Heart right ventricle (tissue), 16 donors: Measurements from ENCODE around the gene DNAH1. TPM values are rescaled to one million over a fixed set of nuclear protein-coding genes. Genes with fewer than 3 reads are reported as not detected.

Experiments
- ATAC-seq, 8 donors: fragments of 200-7000 bp; cut with Tn5 transposase; one replicate each; pipeline ENCODE4 v1.9.1; 2020; ENCODE audit warnings: mild to moderate bottlenecking in 8 of 8, moderate library complexity in 8 of 8, moderate number of reproducible peaks in 1 of 8
- DNase-seq, 2 donors: peaks; one replicate each; pipeline ENCODE4 v3.0.0-alpha.2; 2020
- H3K27ac ChIP-seq, 10 donors: fragments of 200-600 bp; sonication (generic) in 2 of 10; one replicate each; pipeline versions ENCODE4 v1.5.0 to v1.8.0; 2020 to 2022; ENCODE audit warnings: mild to moderate bottlenecking in 3 of 10
- H3K27me3 ChIP-seq, 7 donors: fragments of 200-600 bp; one replicate each; pipeline ENCODE4 v1.8.0; 2021 to 2022; ENCODE audit warnings: mild to moderate bottlenecking in 2 of 7
- H3K36me3 ChIP-seq, 9 donors: fragments of 200-600 bp; sonication (generic) in 1 of 9; one replicate each; pipeline versions ENCODE4 v1.5.0 to v1.8.0; 2020 to 2022; ENCODE audit warnings: mild to moderate bottlenecking in 2 of 9
- H3K4me1 ChIP-seq, 9 donors: fragments of 200-600 bp; sonication (generic) in 1 of 9; one replicate each; pipeline versions ENCODE4 v1.5.0 to v1.8.0; 2020 to 2022; ENCODE audit warnings: mild to moderate bottlenecking in 4 of 9
- H3K4me3 ChIP-seq, 10 donors: fragments of 200-600 bp; sonication (generic) in 2 of 10; one replicate each; pipeline versions ENCODE4 v1.5.0 to v1.8.0; 2020 to 2022; ENCODE audit warnings: mild to moderate bottlenecking in 7 of 10, moderate library complexity in 2 of 10
- H3K9me3 ChIP-seq, 11 donors: fragments of 200-600 bp in 10 of 11; sonication (generic) in 2 of 11; one replicate each; pipeline versions ENCODE4 v1.5.0 to v1.8.0; 2013 to 2022; ENCODE audit warnings: mild to moderate bottlenecking in 2 of 11, control low read depth in 1 of 11, moderate library complexity in 1 of 11
- CTCF ChIP-seq, 9 donors: fragments of 200-600 bp; sonication (generic) in 2 of 9; IDR thresholded peaks; one replicate each; pipeline versions ENCODE4 v1.5.0 to v1.8.0; 2021 to 2022; ENCODE audit warnings: antibody characterized with exemption in 9 of 9, mild to moderate bottlenecking in 5 of 9, moderate library complexity in 1 of 9
- WGBS, 2 donors: extraction: QIAGEN DNeasy Blood & Tissue Kit; methylation state at CpG; one replicate each; pipeline ENCODE4 v1.1.7; 2013; ENCODE audit warnings: inconsistent platforms in 1 of 2; 5-methylcytosine and 5-hydroxymethylcytosine counted together
- intact Hi-C, 10 donors: fragments of 100-400 bp; cut with DNase I; formaldehyde crosslinking; loops; one replicate each; pipeline versions ENCODE4 v1.11.1 to v1.14.2; 2022
- polyA plus RNA-seq, 2 donors: library from polyadenylated mRNA; stranded (reverse); fragments of 200-250 nt; gene quantifications; one replicate each; pipeline ENCODE4 v1.2.3, GENCODE V29; 2013
- total RNA-seq, 10 donors: library from RNA; stranded (reverse); fragmentation: NEBNext Ultra II Directional in 3 of 10; extraction: Animal tissue kit (Norgen Biotek cat#: 25700) in 3 of 10; gene quantifications; one replicate each; pipeline versions ENCODE4 v1.2.1 to v1.2.4, GENCODE V29; 2021 to 2023
- donor health status: Arrhythmogenic right ventricular cardiomyopathy.
- donor health status: ischemic (EF 13 %, LVEDD 7.1; RV severe dilation, severe dysfunction).
- donor health status: healthy with polysubstance abuse.
- donor health status: DM: no; HTN: yes; CAD: no.
- donor health status: DM: no; HTN: no; CAD: no.
- donor health status: ischemic (EF 25% LVEDD 6.9; RV normal size, moderate dysfunction).
- donor health status: ischemic (EF 25% LVEDD 5.7; RV mildly dilated, moderate dysfunction).
- donor health status: healthy.
- donor health status: DM: yes; HTN: yes; CAD: no.
- donor health status: Ischemic cardiomyopathy.
- donor health status: ischemic (EF 35%, LVEDD 5.7; RV mildly dilated, moderate dysfunction).
- donor health status: nonischemic (EF 11% LVEDD 7.7; RV severe dilation, severe dysfunction).
- donor health status: DM: yes; HTN: yes; CAD: no.
- donor health status: PGD.
- donor health status: ischemic (EF 29% LVEDD 5.4; RV normal size, mild dysfunction).
- donor health status: nonischemic (EF 23%, LVEDD 6.1; RV moderate dilation, normal function).

DNAH1 gene
- total and polyA plus RNA-seq, 12 donors = 0.99 to 6.4 (median 2.8) TPM

GRCh38 chr3:52351762-52352368, 35.7 kb downstream of the DNAH1 start:
- 94 to 96% methylated on average over 13 of the region's 13 CpGs for WGBS, 2 donors
- ATAC-seq (no peak), DNase-seq (no peak)
- peaks cover 0 to 11% (median 3%) of the 10 kb centered on the region in 9 donors for H3K4me1 ChIP-seq
- H3K36me3 ChIP-seq = peaks cover 0 to 96% (median 0%) of the 10 kb centered on the region in 9 donors
- H3K27ac ChIP-seq = no peak overlapping the region
- H3K4me3 ChIP-seq = no peak overlapping the region
- intact Hi-C loops = no loop called here
- H3K27me3 ChIP-seq = no peaks in the 10 kb centered on the region
- H3K9me3 ChIP-seq = no peaks in the 10 kb centered on the region
- no peak for TF ChIP-seq CTCF (IDR thresholded peaks at IDR 0.05)

- DNase-seq = no peak
Measured at GRCh38 chr3:52352566-52352965, 36.4 kb downstream of the DNAH1 start.

GRCh38 chr3:52353291-52353855, 37.3 kb downstream of the DNAH1 start:
- no peak for ATAC-seq
- DNase-seq = no peak
- WGBS, 2 donors = 93% methylated on average over 16 of the region's 16 CpGs

More at GRCh38 chr3:52352566-52352965, 36.4 kb downstream of the DNAH1 start:
- WGBS, 2 donors = 97 to 98% methylated on average over 9 of the region's 9 CpGs
- H3K4me3 ChIP-seq = no peak overlapping the region
- TF ChIP-seq CTCF (IDR thresholded peaks at IDR 0.05) = no peak
- H3K36me3 ChIP-seq = peaks cover 0 to 99% (median 0%) of the 10 kb centered on the region in 9 donors
- no peaks in the 10 kb centered on the region for H3K27me3 ChIP-seq
- no peak for ATAC-seq
- intact Hi-C loops = no loop called here
- H3K9me3 ChIP-seq = no peaks in the 10 kb centered on the region
- H3K27ac ChIP-seq = no peak overlapping the region
- H3K4me1 ChIP-seq = peaks cover 0 to 4% (median 0%) of the 10 kb centered on the region in 9 donors

GRCh38 chr3:52354676-52355075, 38.6 kb downstream of the DNAH1 start:
- Histone ChIP-seq H3K36me3 (peaks cover 0 to 99% (median 9%) of the 10 kb centered on the region in 9 donors), H3K9me3 (no peaks in the 10 kb centered on the region), H3K27me3 (no peaks in the 10 kb centered on the region), H3K27ac (no peak overlapping the region), H3K4me3 (no peak overlapping the region), H3K4me1 (no peaks in the 10 kb centered on the region)
- WGBS, 2 donors = 90 to 91% methylated on average over 12 of the region's 12 CpGs
- DNase-seq = no peak
- ATAC-seq = no peak
- intact Hi-C loops = no loop called here
- no peak for TF ChIP-seq CTCF (IDR thresholded peaks at IDR 0.05)

More at GRCh38 chr3:52353291-52353855, 37.3 kb downstream of the DNAH1 start:
- Histone ChIP-seq H3K36me3 (peaks cover 0 to 99% (median 6%) of the 10 kb centered on the region in 9 donors), H3K9me3 (no peaks in the 10 kb centered on the region), H3K4me1 (no peaks in the 10 kb centered on the region), H3K27ac (no peak overlapping the region), H3K27me3 (no peaks in the 10 kb centered on the region), H3K4me3 (no peak overlapping the region)
- TF ChIP-seq CTCF (IDR thresholded peaks at IDR 0.05) = no peak
- intact Hi-C loops = no loop called here
